Right forelimb (tissue), 1 donor: ENCODE measurements around the gene IL13RA1.
"Not testable (repeated sequence)": the region's sequence is repeated elsewhere in the genome, so short reads cannot be mapped to it uniquely, and the experiment has no call there.

ENCODE experiments used
- DNase-seq: peaks from one replicate; pipeline ENCODE4 v3.0.0-alpha.2; 2018

Gene IL13RA1

GRCh38 chrX:118729042-118729652, 1.7 kb downstream of the IL13RA1 start:
- DNase-seq: no peak

GRCh38 chrX:118730500-118731247, 3.3 kb downstream of the IL13RA1 start:
- DNase-seq: no peak

GRCh38 chrX:118732551-118732950, 5.1 kb downstream of the IL13RA1 start:
- not testable (repeated sequence) for DNase-seq

GRCh38 chrX:118734909-118735308, 7.5 kb downstream of the IL13RA1 start:
- DNase-seq: no peak

GRCh38 chrX:118736394-118737010, 9.1 kb downstream of the IL13RA1 start:
- DNase-seq: no peak

GRCh38 chrX:118739577-118739976, 12.2 kb downstream of the IL13RA1 start:
- DNase-seq: no peak

- DNase-seq: no peak
Measured at GRCh38 chrX:118740276-118740889, 13.0 kb downstream of the IL13RA1 start.

GRCh38 chrX:118742176-118742575, 14.8 kb downstream of the IL13RA1 start:
- DNase-seq: no peak

- DNase-seq: no peak
Measured at GRCh38 chrX:118745570-118745969, 18.2 kb downstream of the IL13RA1 start.

- DNase-seq: no peak
Measured at GRCh38 chrX:118751950-118752783, 24.8 kb downstream of the IL13RA1 start.

- no peak for DNase-seq
Measured at GRCh38 chrX:118755633-118756032, 28.2 kb downstream of the IL13RA1 start.

GRCh38 chrX:118756101-118756500, 28.7 kb downstream of the IL13RA1 start:
- no peak for DNase-seq

GRCh38 chrX:118758511-118758910, 31.1 kb downstream of the IL13RA1 start:
- DNase-seq: no peak

GRCh38 chrX:118760025-118760424, 32.6 kb downstream of the IL13RA1 start:
- no peak for DNase-seq

GRCh38 chrX:118761939-118762707, 34.7 kb downstream of the IL13RA1 start:
- DNase-seq: no peak

- no peak for DNase-seq
Measured at GRCh38 chrX:118763489-118763888, 36.1 kb downstream of the IL13RA1 start.

- DNase-seq: no peak
Measured at GRCh38 chrX:118764122-118764521, 36.7 kb downstream of the IL13RA1 start.

GRCh38 chrX:118770133-118770760, 42.8 kb downstream of the IL13RA1 start:
- no peak for DNase-seq

GRCh38 chrX:118772051-118772450, 44.6 kb downstream of the IL13RA1 start:
- DNase-seq: no peak

GRCh38 chrX:118773782-118774181, 46.4 kb downstream of the IL13RA1 start:
- no peak for DNase-seq

- DNase-seq: no peak
Measured at GRCh38 chrX:118779581-118779980, 52.2 kb downstream of the IL13RA1 start.
